Measurements from ENCODE around the gene TBC1D16. TPM values are rescaled to one million over a fixed set of nuclear protein-coding genes. Genes with fewer than 3 reads are reported as not detected.

TBC1D16 gene
- polyA plus RNA-seq, 2 donors, result 2.4 to 3.8 TPM

DNA sequence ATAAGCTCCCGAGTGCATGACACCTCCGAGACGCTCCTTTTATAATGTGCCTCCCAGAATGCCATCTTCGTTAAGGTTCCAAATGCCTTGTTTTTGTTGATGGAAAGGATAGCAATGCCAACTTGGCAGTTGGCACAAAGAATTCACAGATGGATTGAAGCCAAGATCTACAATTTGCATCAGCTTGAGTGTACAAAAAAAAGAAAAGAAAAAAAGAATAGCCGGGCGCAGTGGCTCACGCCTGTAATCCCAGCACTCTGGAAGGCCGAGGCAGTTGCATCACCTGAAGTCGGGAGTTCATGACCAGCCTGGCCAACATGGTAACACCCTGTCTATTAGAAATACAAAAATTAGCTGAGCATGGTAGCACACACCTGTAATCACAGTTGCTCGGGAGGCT is 7.6 kb downstream of the TBC1D16 start:
- Histone ChIP-seq H3K27ac (ENCODE audit: low read depth in 2 of 2, low read length in 1 of 2) (no peak overlapping the region), H3K36me3 (ENCODE audit: control insufficient read depth in 2 of 2, insufficient read depth in 2 of 2, low read length in 1 of 2) (no peaks in the 10 kb centered on the region), H3K27me3 (ENCODE audit: control insufficient read depth in 1 of 2, insufficient read depth in 2 of 2, low read length in 2 of 2) (no peaks in the 10 kb centered on the region), H3K4me3 (ENCODE audit: low read depth in 1 of 2, low read length in 2 of 2) (no peak overlapping the region), H3K4me1 (ENCODE audit: control insufficient read depth in 2 of 2, insufficient read depth in 2 of 2, low read length in 1 of 2) (peaks cover 3 to 33% of the 10 kb centered on the region in 2 donors), H3K9me3 (ENCODE audit: control insufficient read depth in 2 of 2, insufficient read depth in 1 of 2, low read depth in 1 of 2, low read length in 1 of 2) (no peaks in the 10 kb centered on the region)
- WGBS, 2 donors, result 54 to 63% methylated on average over 10 of the region's 10 CpGs

DNA sequence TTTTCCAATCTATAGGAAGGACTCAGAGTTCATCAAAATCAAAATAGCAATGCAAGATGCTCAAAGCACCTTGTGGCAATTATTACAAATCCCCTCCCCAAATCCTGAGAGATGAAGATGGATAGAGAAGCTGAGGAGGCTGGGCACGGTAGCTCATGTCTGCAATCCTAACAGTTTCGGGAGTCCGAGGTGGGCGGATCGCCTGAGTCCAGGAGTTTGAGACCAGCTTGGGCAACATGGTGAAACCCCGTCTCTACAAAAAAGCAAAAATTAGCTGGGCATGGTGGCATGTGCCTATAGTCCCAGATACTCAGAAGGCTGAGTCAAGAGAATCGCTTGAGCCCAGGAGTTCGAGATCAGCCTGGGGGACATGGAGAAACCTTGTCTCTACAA is 8.6 kb downstream of the TBC1D16 start:
- H3K27me3 ChIP-seq (ENCODE audit: control insufficient read depth in 1 of 2, insufficient read depth in 2 of 2, low read length in 2 of 2), result no peaks in the 10 kb centered on the region
- H3K9me3 ChIP-seq (ENCODE audit: control insufficient read depth in 2 of 2, insufficient read depth in 1 of 2, low read depth in 1 of 2, low read length in 1 of 2), result no peaks in the 10 kb centered on the region
- H3K4me3 ChIP-seq (ENCODE audit: low read depth in 1 of 2, low read length in 2 of 2), result no peak overlapping the region
- no peak overlapping the region for H3K27ac ChIP-seq (ENCODE audit: low read depth in 2 of 2, low read length in 1 of 2)
- no peaks in the 10 kb centered on the region for H3K36me3 ChIP-seq (ENCODE audit: control insufficient read depth in 2 of 2, insufficient read depth in 2 of 2, low read length in 1 of 2)
- WGBS, 2 donors, result 94 to 97% methylated on average over 8 of the region's 8 CpGs
- peaks cover 3 to 33% of the 10 kb centered on the region in 2 donors for H3K4me1 ChIP-seq (ENCODE audit: control insufficient read depth in 2 of 2, insufficient read depth in 2 of 2, low read length in 1 of 2)

DNA sequence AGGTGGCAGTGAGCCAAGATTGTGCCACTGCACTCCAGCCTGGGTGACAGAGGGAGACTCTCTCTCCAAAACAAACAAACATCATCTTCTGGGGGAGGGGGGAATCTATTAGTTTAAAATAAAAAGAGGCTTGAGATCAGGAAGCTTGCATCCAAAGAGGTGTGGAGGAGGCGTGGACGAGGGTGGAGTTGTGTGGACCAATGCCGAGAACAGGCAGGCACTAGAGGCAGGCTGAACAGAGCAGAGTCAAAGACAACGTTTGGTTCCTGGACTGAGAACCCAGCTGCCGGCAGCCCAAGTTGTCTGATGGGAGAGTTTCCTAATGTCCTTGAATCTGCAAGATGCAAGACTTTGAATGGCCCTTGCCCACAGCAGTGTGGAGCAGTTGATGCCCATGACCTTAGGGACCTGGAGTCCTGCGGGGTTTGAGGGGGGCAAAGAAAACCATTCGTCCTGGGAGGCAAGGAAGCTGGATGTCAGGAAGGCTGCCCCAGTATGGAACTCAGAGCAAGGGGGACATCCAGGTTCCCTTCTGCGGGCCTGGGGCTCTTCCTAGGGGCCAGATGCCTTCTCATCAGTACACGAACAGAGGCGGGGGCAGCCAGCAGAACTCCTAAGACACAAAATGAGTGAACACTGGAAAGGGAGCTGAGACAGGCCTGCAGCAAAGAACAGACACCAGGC is 9.2 kb downstream of the TBC1D16 start:
- H3K27ac ChIP-seq (ENCODE audit: low read depth in 2 of 2, low read length in 1 of 2), result no peak overlapping the region
- peaks cover 3 to 31% of the 10 kb centered on the region in 2 donors for H3K4me1 ChIP-seq (ENCODE audit: control insufficient read depth in 2 of 2, insufficient read depth in 2 of 2, low read length in 1 of 2)
- no peaks in the 10 kb centered on the region for H3K9me3 ChIP-seq (ENCODE audit: control insufficient read depth in 2 of 2, insufficient read depth in 1 of 2, low read depth in 1 of 2, low read length in 1 of 2)
- 61 to 64% methylated on average over 10 of the region's 10 CpGs for WGBS, 2 donors
- no peaks in the 10 kb centered on the region for H3K27me3 ChIP-seq (ENCODE audit: control insufficient read depth in 1 of 2, insufficient read depth in 2 of 2, low read length in 2 of 2)
- H3K36me3 ChIP-seq (ENCODE audit: control insufficient read depth in 2 of 2, insufficient read depth in 2 of 2, low read length in 1 of 2), result peaks cover 0 to 2% of the 10 kb centered on the region in 2 donors
- no peak overlapping the region for H3K4me3 ChIP-seq (ENCODE audit: low read depth in 1 of 2, low read length in 2 of 2)

DNA sequence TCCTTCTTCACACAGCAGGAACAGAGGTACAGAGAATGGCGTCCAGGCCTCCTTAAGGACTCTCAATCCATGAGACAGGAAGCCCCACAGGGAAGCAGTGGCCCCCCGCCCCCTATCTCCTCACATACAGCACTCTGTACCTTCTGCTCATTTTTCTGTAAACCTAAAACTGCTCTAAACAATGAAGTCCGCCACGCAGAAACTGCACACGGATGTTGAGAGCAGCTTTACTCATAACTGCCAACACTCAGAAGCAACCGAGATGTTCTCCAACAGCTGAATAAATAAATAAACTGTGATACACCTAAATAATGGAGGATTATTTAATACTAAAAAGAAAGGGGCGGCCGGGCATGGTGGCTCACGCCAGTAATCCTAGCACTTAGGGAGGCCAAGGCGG is 9.9 kb downstream of the TBC1D16 start:
- H3K9me3 ChIP-seq (ENCODE audit: control insufficient read depth in 2 of 2, insufficient read depth in 1 of 2, low read depth in 1 of 2, low read length in 1 of 2), result no peaks in the 10 kb centered on the region
- H3K4me3 ChIP-seq (ENCODE audit: low read depth in 1 of 2, low read length in 2 of 2), result no peak overlapping the region
- no peaks in the 10 kb centered on the region for H3K27me3 ChIP-seq (ENCODE audit: control insufficient read depth in 1 of 2, insufficient read depth in 2 of 2, low read length in 2 of 2)
- peaks cover 3 to 26% of the 10 kb centered on the region in 2 donors for H3K4me1 ChIP-seq (ENCODE audit: control insufficient read depth in 2 of 2, insufficient read depth in 2 of 2, low read length in 1 of 2)
- 71 to 78% methylated on average over 10 of the region's 10 CpGs for whole genome bisulfite sequencing, 2 donors
- no peak overlapping the region for H3K27ac ChIP-seq (ENCODE audit: low read depth in 2 of 2, low read length in 1 of 2)
- H3K36me3 ChIP-seq (ENCODE audit: control insufficient read depth in 2 of 2, insufficient read depth in 2 of 2, low read length in 1 of 2), result peaks cover 0 to 2% of the 10 kb centered on the region in 2 donors

DNA sequence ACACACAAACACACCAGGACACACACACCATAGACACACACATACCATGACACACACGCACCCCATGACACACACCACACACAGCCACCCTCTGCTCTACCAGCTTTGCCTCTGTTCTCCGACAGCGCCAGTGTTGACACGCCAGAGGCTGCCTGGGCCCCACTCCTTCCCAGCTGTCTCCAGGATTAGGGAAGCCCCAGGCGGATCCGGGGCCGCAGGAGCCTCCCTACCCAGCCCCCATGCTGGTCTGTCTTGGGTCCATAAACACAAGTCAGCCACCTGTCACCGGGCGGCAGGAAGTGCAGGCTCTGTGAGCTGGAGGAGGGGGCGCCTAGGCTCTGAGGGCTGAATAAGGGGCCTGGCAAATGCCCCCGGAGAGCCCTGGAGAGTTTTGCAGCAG is 10.5 kb downstream of the TBC1D16 start:
- H3K4me1 ChIP-seq (ENCODE audit: control insufficient read depth in 2 of 2, insufficient read depth in 2 of 2, low read length in 1 of 2), result peaks cover 3 to 21% of the 10 kb centered on the region in 2 donors
- H3K27me3 ChIP-seq (ENCODE audit: control insufficient read depth in 1 of 2, insufficient read depth in 2 of 2, low read length in 2 of 2), result no peaks in the 10 kb centered on the region
- no peak overlapping the region for H3K27ac ChIP-seq (ENCODE audit: low read depth in 2 of 2, low read length in 1 of 2)
- WGBS, 2 donors, result 46 to 48% methylated on average over 11 of the region's 11 CpGs
- H3K36me3 ChIP-seq (ENCODE audit: control insufficient read depth in 2 of 2, insufficient read depth in 2 of 2, low read length in 1 of 2), result peaks cover 0 to 2% of the 10 kb centered on the region in 2 donors
- no peak overlapping the region for H3K4me3 ChIP-seq (ENCODE audit: low read depth in 1 of 2, low read length in 2 of 2)
- no peaks in the 10 kb centered on the region for H3K9me3 ChIP-seq (ENCODE audit: control insufficient read depth in 2 of 2, insufficient read depth in 1 of 2, low read depth in 1 of 2, low read length in 1 of 2)

DNA sequence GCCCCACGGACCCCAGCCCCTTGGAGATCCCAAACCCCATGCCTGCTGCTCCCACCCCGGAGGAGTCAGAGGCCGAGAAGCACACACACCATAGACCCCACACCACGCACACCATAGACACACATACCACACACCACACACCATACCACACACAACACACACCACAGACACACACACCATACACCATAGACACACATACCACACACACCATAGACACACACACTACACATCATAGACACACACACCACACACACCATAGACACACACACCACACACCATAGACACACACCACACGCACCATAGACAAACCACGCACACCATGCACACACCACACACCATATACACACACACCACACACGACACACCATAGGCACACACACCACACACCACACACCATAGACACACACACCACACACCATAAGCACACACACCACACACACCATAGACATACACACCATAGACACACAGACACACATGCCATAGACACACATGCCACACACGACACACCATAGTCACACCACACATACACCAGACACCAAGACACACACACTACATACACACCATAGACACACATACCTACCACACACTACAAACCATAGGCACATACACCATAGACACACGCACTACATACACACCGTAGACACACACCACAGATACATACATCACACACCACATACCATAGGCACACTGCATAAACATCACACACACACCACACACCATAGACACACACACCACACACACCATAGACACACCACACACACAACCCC is 11.3 kb downstream of the TBC1D16 start:
- WGBS, 2 donors, result 55 to 56% methylated on average over 10 of the region's 10 CpGs
- no peak overlapping the region for H3K4me3 ChIP-seq (ENCODE audit: low read depth in 1 of 2, low read length in 2 of 2)
- H3K27ac ChIP-seq (ENCODE audit: low read depth in 2 of 2, low read length in 1 of 2), result no peak overlapping the region
- peaks cover 0 to 2% of the 10 kb centered on the region in 2 donors for H3K36me3 ChIP-seq (ENCODE audit: control insufficient read depth in 2 of 2, insufficient read depth in 2 of 2, low read length in 1 of 2)
- H3K9me3 ChIP-seq (ENCODE audit: control insufficient read depth in 2 of 2, insufficient read depth in 1 of 2, low read depth in 1 of 2, low read length in 1 of 2), result no peaks in the 10 kb centered on the region
- peaks cover 3 to 20% of the 10 kb centered on the region in 2 donors for H3K4me1 ChIP-seq (ENCODE audit: control insufficient read depth in 2 of 2, insufficient read depth in 2 of 2, low read length in 1 of 2)
- no peaks in the 10 kb centered on the region for H3K27me3 ChIP-seq (ENCODE audit: control insufficient read depth in 1 of 2, insufficient read depth in 2 of 2, low read length in 2 of 2)

DNA sequence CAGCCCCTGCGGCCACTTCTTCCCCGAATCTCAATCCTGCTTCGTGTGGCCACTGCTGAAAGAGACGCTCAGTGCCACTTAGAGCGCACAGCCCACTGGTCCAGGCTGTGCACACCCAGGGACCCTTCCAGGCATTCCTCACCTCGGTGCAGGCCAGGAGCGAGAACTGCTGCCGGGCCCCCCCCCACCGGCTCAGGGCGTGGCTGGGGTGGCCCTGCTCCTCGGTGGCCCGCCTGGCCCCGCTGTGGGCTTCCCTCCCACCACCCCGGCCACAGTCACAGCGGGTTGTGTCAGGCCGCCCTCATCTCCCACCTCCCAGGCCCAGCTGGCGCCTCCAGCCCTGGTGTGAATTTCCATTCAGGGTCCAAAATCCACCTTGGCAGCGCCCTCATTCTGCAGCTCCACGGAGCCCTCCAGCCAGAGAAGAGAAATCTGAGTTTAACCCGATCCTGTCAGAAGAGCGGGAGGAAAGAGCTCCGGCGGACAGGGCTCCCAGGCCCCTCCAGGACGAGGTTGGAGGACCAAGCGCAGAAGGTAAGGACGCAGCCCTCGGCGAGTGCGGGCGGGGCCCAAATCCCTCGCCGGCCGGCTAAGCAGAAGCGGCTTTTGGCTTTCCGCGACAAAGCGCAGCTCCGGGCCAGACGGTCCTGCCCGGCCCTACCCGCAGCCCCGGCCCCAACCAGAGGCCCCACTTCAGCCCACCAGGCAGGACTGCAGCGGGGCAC is 12.0 kb downstream of the TBC1D16 start:
- Histone ChIP-seq H3K36me3 (ENCODE audit: control insufficient read depth in 2 of 2, insufficient read depth in 2 of 2, low read length in 1 of 2) (peaks cover 0 to 2% of the 10 kb centered on the region in 2 donors), H3K27ac (ENCODE audit: low read depth in 2 of 2, low read length in 1 of 2) (no peak overlapping the region), H3K4me1 (ENCODE audit: control insufficient read depth in 2 of 2, insufficient read depth in 2 of 2, low read length in 1 of 2) (peaks cover 3 to 16% of the 10 kb centered on the region in 2 donors), H3K9me3 (ENCODE audit: control insufficient read depth in 2 of 2, insufficient read depth in 1 of 2, low read depth in 1 of 2, low read length in 1 of 2) (no peaks in the 10 kb centered on the region), H3K4me3 (ENCODE audit: low read depth in 1 of 2, low read length in 2 of 2) (no peak overlapping the region), H3K27me3 (ENCODE audit: control insufficient read depth in 1 of 2, insufficient read depth in 2 of 2, low read length in 2 of 2) (no peaks in the 10 kb centered on the region)
- 51 to 65% methylated on average over 42 to 43 of the region's 43 CpGs for WGBS, 2 donors

DNA sequence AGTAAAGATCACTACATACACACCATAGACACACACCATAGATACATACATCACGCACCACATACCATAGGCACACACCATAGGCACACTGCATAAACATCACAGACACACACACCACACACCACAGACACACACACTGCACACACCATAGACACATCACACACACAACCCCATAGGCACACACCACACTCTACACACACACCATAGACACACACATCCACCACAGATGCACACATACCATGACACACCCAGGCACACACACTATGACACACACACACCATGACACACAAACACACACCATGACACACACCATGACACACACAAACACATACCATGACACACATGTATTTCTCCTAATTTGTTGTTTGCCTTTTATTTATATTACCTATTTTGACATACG is 14.1 kb downstream of the TBC1D16 start:
- Histone ChIP-seq H3K9me3 (ENCODE audit: control insufficient read depth in 2 of 2, insufficient read depth in 1 of 2, low read depth in 1 of 2, low read length in 1 of 2) (no peaks in the 10 kb centered on the region), H3K27ac (ENCODE audit: low read depth in 2 of 2, low read length in 1 of 2) (no peak overlapping the region), H3K27me3 (ENCODE audit: control insufficient read depth in 1 of 2, insufficient read depth in 2 of 2, low read length in 2 of 2) (no peaks in the 10 kb centered on the region), H3K4me1 (ENCODE audit: control insufficient read depth in 2 of 2, insufficient read depth in 2 of 2, low read length in 1 of 2) (peaks cover under 1 to 13% of the 10 kb centered on the region in 2 donors), H3K4me3 (ENCODE audit: low read depth in 1 of 2, low read length in 2 of 2) (no peak overlapping the region), H3K36me3 (ENCODE audit: control insufficient read depth in 2 of 2, insufficient read depth in 2 of 2, low read length in 1 of 2) (peaks cover 0 to 2% of the 10 kb centered on the region in 2 donors)
- WGBS, 2 donors, result 95 to 97% methylated on average over 2 of the region's 2 CpGs

DNA sequence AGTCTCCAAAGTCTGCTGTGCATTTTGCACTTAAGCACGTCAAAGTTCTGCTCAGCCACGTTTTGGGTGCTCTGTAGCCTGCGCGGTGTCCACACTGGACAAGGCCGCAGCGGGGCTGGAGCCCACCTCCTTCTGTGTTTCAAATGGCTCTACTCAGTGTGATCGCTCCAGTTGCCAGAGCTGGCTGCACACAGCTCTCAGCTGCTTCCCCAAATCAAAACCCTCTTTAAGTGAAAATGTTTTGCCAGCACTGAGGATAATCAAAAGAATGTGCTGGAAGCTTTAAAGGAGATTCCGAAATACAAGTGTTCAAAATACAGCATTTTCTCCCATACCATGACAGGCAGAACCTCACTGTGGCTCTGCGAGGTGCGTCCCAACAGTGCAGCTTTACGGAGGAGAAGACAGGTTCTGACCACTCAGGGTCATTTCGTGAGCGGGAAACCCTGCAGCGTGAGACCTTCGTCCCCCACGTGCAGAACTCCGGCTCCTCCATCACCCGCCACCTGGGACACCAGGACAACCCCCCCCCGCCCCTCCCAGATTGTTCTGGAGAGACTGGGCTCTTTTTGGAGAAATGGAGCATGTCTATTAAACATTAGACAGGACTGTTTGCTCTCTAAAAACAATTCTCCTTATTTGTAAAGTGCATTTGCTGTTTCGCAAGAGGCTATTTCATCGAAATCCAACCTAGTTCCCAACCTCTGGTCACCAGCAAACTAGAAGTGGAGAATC is 16.6 kb downstream of the TBC1D16 start:
- no peak overlapping the region for H3K27ac ChIP-seq (ENCODE audit: low read depth in 2 of 2, low read length in 1 of 2)
- H3K9me3 ChIP-seq (ENCODE audit: control insufficient read depth in 2 of 2, insufficient read depth in 1 of 2, low read depth in 1 of 2, low read length in 1 of 2), result no peaks in the 10 kb centered on the region
- peaks cover 0 to 2% of the 10 kb centered on the region in 2 donors for H3K36me3 ChIP-seq (ENCODE audit: control insufficient read depth in 2 of 2, insufficient read depth in 2 of 2, low read length in 1 of 2)
- H3K4me1 ChIP-seq (ENCODE audit: control insufficient read depth in 2 of 2, insufficient read depth in 2 of 2, low read length in 1 of 2), result no peaks in the 10 kb centered on the region
- H3K4me3 ChIP-seq (ENCODE audit: low read depth in 1 of 2, low read length in 2 of 2), result no peak overlapping the region
- 78 to 90% methylated on average over 21 of the region's 21 CpGs for WGBS, 2 donors
- no peaks in the 10 kb centered on the region for H3K27me3 ChIP-seq (ENCODE audit: control insufficient read depth in 1 of 2, insufficient read depth in 2 of 2, low read length in 2 of 2)

All from esophagus (tissue), 2 donors.